Erythroblast (primary cell): ENCODE data around the gene CLNK.

ENCODE experiments used
- GATA1 ChIP-seq: IDR thresholded peaks from 2 replicates; pipeline ENCODE4 v1.6.1; 2011; ENCODE audit warnings: low read depth, mild to moderate bottlenecking, control low read depth, low read length, moderate library complexity
- POLR2A ChIP-seq: IDR thresholded peaks from 2 replicates; pipeline ENCODE4 v1.6.1; 2011; ENCODE audit warnings: mild to moderate bottlenecking, low read length

DNA sequence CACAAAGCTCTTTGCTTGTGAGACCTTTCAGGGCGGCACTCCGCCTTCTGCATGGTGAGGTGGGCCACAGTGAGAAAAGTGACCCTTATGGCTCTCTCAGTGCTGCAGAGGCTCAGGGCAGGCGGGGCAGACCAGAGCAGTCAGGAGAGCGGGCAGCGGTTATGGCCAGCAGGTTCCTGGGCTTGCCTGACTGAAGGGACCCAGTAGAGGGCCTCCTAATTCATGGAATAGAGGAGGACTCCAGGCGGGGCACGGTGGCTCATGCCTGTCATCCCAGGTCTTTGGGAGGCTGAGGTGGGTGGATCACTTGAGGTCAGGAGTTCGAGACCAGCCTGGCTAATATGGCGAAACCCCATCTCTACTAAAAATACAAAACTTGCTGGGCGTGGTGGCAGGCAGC, 91.4 kb downstream of the CLNK start:
- TF ChIP-seq POLR2A: no peak
- TF ChIP-seq GATA1: no peak
